ENCODE measurements around the gene HIGD1C.
"Not testable (repeated sequence)": the region's sequence is repeated elsewhere in the genome, so short reads cannot be mapped to it uniquely, and the experiment has no call there.

HIGD1C gene

DNA sequence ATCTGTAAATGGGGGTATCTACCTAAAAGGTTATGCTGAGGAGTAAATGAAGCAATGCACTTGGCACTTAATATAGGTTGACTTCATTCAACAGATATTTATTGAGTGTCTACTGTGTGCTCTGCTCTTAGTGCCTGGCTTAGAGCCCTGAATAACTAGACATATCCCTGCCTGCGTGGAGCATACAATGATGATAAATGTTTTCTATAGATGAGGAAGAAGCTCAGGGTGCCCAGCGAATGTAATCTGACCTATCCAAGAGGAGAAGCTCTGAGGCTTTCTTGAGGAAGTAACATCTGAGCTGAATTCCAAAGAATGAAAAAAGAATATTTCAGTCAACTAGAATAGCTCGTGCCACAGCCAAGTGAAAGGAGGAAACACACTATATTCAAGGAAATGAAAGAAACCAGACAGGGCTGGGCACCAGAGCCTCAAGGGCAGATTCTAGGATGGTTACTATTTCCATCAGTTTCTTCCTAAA, 17.9 kb upstream of the HIGD1C start:
- DNase-seq, result no peak

DNA sequence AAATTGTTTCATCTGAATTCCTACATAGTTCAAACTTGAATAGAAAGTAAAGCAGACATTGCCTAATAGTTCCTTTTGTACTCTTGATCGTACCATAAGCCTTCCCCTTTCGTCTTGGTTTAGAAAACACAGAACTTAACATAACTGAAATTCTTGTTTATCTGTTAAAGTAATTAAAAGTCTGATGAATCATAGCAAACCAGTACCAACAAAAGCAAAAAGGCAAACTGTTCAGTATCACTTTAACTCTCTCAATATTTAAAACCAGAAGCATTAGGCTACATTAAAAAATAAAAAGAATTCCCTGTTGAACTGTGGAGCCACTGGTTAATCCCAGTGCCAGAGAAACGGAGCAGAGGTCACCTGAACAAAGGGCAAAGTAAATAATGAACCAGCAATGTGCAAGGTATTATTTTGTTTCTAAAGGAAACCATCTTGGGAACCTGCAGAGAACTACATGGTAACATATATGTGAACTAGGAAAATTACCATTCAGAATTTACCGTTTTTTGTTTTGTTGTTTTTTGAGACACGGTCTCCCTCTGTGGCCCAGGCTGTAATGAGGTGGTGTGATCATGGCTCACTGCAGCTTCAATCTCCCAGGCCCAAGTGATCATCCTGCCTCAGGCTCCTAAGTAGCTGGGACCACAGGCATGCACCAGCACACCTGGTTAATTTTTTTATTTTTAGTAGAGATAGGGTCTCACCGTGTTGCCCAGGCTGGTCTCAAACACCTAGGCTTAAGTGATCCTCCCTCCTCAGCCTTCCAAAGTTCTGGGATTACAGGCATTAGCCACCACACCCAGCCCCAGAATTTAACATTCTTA, 17.1 kb upstream of the HIGD1C start:
- DNase-seq, result no peak

DNA sequence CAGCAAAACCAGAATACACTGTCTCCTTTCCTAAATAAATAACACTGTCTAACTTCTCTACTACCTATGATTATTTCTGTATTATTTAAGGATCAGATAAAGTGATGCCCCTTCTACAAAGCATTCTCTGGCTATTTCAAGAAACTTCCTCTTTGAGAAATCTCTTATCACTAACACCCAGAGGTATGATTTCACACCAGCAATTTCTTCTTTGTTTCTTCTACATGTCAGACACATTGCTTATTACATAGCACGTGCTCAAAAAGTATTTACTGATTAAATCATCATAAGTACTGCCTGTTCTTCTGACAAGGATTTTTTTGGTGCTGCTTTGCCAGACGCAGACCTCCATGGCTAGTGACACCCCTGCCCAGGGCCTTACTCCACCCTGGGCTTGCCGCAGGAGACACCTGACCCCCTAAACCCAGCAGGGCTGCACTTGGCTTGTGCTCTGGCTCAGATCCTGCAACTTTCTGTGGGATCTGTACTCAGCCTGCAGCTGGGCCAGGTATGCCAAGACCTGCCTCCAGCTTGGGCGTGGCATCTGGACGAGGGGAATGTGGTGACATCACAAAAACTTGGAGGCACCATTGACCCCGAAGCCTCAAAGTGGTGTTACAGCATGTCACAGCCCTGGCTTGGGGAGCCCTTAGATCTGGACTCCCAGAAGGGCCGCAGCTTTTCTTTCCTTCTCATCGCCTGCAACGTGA, 15.4 kb upstream of the HIGD1C start:
- no peak for DNase-seq

DNA sequence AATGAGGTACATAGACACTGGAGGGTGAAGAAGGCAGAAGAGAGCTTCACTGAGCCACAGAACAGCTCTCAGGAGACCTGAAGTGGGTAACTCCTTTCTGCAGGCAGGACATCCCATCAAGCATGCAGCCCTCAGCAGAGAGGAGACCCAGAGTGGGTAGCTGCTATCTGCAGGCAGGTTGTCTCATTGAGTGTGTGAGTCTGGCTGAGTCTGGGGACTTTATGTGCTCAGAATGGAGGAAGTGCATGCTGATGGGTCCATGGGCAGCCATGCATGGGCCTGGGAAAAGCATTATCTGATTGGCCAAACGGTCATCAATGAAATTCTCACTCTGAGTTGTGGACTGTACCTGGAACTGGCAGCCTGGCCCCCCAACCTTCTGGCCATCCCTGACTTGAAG, 14.7 kb upstream of the HIGD1C start:
- DNase-seq, result no peak

DNA sequence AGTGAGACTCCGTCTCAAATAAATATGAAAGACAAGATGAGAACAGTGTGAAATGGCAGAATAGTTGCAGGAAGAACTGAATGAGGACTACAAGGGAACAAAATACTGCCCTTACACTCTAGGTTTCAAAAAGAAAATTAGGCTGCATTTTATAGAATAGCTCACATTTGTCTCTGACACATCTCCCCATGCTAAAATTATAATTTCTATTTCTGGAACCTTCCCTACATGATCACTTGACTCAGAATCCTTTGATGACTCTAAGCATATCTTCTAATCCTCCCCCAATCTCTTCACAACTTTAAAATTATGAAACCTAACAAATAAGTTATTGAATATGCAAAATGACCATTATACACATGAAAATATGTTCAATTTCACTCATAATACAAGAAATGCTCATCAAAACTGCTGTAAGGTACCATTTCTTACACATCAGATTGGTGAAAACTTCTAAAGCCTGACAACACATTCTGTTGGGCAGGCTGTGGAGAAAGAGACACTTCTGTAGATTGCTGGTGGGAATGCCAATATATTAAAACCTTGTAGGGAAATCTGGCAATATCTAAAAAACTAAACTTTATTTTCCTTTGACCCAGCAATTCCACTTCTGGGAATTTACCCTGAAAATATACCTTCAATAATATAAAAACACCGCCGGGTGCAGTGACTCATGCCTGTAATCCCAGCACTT, 4.3 kb upstream of the HIGD1C start:
- no peak for DNase-seq

DNA sequence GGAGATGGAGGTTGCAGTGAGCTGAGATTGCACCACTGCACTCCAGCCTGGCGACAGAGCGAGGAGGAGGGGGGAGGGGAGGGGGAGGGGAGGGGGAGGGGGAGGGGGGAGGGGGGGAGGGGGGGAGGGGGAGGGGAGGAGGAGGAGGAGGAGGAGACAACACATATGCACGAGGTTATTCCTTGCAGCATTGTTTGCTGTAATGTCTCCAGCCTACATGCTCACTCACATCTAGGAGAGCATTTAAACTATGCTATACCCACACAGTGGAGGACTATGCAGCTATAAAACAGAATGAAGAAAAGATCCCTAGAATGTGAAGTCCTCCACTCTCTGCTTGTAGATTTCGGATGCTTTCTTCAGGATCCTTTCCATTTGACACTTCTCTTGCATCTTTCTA, 3.5 kb upstream of the HIGD1C start:
- no peak for DNase-seq

DNA sequence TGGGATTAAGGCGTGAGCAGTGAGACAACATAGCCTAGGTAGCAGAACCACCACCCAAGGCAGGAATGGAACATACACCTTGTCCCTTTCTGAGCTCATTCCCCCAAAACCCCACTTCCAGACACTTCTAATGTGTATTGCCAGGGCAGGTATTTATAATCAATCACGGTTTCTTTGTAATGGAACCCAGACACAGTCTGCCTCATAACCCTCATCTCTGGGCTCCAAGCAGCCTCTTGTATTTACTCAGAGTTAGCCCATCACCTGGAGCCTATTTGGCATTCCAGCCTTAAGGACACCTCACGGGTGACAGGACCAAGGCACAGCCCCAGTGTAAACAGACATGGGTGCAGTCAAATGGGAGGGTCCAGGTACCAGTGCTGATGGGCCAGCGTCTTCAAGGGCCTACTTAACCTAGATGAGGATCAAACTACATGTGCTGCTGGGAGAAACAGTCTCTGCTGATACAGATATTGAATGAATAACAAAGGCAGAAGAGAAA, 2.5 kb upstream of the HIGD1C start:
- DNase-seq, result no peak

DNA sequence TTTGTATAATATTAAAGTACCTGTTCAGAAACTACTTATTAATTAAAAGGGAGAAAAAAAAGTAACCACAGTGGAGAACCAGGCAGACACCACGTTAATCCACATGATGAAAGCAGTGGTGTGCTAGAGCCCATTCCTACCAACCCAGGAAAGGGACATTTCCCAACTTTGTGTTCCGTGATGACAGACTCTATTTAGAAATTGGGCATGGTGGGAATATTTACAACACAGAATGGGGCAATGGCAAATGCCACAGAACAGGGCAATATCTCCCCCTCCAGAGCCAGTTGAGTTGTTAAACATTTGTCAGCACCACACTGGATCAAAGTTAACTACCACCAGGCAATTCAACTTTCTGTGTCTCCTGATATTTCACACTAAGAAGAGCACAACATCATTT, 1.2 kb upstream of the HIGD1C start:
- DNase-seq, result no peak

DNA sequence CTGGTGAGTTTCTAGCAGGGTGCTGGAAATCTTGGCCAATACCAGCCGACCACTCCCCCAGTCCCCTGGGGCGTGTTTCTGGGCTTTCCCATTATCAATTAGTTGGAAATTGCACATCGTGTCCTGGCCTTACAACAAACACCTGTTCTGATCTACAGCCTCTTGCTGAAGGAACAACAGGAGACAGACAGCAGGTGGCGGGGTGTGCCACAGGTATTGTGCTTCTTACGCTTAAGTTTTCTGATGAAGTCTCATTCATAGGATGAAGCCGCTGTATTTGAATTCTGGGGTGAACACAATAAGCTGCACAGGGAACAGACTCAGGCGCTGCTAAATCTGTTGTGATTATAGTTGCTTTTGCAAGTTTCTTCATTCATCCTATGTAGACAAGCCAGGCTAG, 703 bp downstream of the HIGD1C start:
- no peak for DNase-seq

DNA sequence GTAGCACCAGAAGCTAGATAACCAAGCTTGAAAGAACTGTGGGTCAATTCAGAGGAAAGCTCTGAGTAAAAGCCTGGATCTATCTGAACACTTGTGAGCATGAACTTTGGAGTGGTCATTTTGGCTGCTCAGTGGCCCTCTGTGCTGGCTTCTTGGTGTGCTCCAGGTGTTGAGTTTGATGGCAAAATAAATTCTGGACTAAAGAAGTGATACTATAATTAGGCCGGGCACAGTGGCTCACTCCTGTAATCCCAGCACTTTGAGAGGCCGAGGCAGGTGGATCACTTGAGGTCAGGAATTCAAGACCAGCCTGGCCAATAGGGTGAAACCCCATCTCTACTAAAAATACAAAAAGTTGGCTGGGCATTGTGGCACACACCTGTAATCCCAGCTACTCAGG, 2.4 kb downstream of the HIGD1C start:
- not testable (repeated sequence) for DNase-seq

DNA sequence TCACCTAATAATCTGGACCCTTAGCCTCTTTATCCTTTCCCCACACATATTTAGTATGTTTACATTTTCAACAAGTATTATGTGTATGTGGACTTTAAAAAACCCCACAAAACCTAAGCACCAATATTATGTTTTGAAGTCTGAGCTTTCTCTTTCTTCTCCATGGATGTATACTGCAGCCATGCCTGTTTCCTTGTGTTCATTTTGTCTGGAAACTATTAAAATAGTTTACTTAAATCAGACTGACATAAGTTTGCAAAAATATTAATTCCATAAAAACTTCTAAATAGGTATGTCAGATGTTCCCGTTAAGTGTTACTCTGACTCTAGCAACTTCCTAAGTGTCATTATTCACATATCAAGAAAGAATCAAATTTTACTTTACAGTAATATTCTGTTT, 2.9 kb downstream of the HIGD1C start:
- DNase-seq, result no peak

DNA sequence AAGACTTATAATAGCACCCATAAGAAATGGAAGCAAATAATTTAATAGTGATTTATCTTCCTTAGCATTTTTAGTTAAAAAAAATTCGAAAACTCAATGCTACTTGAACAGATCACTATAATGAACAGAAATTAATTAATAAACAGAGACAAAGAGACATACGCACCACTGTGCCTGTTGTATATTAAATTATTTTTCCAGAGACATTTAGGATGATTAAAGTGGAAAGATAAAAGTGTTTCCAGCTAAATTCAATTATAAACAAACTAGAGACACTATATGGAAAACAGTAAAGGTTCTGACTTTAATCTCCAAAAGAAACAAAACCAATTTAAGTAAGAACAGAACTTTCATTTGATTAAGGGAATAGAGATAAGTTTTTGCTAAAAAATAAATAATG, 3.4 kb downstream of the HIGD1C start:
- no peak for DNase-seq

DNA sequence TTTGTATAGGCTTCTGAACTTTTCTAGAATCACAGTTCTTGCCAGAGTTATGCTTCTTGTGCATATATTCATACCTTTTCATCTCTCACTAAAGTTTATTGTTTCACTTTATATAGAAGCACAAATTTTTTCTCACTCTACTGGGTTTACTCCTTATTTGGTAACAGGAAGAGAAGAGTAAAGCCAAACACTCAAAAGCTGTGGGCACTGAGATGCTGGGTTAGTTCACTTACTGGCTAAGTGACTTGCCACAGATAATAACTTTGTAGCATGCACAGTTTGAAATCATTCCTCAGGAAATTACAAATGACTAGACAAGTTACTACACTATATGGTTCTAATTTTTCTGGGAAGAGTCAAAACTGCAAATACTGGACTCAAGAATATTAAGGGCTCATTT, 7.8 kb downstream of the HIGD1C start:
- DNase-seq, result no peak

DNA sequence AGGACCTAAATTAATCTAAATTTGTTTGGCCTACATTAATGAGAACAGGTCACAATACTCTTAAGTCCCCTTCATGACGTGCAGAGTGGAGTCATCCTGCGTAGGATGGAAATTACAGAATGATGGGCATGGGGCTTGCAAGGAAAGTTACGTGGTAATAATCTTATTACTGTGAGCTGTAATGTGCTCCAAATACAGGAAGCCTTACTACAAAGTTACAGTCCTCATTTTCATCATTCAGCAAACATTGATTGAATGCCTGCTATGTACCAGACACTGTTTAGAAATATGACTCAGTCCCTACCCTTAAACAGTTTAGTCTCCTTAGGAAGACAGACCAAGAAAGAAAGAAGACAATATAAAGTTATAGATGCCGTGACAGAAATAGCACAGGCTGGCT, 9.4 kb downstream of the HIGD1C start:
- no peak for DNase-seq

DNA sequence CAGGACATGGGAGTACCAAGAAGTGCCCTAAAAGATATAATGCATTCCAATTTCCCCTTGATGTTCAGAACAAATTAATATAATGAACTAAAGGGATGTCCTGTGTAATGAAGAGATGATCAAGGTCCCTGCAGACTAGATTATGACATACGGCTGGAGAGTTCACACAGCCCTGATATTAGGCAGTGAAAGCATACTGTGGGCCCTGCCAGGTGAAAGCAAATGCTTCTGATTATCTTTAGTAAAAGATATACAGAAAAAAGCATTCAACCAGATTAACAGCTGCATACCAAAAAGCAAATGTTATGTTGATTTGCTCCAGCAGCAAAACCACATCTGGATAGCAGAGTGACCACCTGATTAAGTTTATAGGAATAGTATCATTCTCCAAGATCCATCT, 12.1 kb downstream of the HIGD1C start:
- no peak for DNase-seq

DNA sequence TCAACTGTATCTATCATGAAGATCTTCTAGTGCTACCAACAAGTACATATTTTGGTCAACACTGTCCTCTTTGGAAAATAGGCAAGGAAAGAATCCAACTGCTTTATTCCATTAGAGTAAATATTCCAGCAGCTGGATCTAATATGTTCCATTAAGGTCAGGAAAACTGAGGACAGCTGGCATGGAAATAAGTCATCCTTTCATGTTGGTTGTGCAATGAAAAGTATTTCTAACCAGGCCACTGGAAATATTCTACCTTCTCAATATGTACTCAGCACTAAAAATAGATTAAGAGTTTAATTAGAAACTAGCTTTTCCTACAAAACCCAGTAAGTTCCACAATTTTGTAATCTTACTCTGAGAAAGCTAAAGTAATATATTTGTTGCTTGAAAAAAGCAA, 19.6 kb downstream of the HIGD1C start:
- DNase-seq, result no peak

DNA sequence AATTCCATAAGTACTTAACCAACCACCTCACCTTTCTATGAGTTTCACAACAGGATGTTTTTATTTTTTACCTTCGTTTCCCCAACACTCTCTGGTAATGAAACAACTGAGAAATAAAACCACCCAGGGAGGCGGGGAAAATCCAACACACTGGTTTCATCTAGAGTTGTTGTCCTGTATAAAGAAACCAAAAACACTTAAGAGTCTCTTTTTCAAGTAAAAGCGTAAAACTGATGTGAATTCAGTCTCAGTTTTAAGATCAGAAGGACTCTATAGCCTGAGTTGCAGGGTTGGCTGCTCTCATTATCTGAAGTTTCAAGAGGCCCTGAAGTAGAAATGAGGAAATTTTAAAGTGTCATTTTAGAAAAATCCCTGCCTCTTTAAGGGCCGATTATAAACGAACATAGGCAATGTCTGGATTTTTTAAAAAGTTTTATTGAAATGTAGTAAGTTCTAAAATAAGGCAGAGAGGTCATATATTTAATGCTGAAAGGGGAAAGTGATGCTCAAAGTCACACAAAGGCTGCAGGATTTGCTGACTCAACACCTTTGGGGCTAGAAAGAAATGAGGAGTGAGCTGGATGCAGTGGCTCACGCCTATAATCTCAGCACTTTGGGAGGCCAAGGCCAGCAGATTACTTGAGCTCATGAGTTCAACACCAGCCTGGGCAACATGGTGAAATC, 27.2 kb downstream of the HIGD1C start:
- no peak for DNase-seq

DNA sequence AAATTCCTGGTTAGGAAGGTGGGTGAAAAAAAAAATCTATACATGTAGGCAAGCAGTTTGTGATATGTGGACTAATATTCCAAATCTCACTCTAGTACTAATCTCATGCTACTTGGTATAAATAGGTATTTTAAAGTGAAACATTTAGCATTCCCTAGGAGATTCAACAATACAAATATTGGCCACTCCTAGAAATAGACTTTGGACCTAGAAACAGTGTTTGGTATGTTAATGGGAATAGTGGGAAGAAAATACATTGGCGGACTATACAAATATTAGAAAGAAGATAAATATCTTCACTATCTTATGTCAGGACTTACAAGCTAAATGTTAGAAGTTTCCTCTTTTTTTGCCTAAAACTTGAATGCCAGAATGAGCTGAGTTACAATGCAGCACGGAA, 28.2 kb downstream of the HIGD1C start:
- no peak for DNase-seq

DNA sequence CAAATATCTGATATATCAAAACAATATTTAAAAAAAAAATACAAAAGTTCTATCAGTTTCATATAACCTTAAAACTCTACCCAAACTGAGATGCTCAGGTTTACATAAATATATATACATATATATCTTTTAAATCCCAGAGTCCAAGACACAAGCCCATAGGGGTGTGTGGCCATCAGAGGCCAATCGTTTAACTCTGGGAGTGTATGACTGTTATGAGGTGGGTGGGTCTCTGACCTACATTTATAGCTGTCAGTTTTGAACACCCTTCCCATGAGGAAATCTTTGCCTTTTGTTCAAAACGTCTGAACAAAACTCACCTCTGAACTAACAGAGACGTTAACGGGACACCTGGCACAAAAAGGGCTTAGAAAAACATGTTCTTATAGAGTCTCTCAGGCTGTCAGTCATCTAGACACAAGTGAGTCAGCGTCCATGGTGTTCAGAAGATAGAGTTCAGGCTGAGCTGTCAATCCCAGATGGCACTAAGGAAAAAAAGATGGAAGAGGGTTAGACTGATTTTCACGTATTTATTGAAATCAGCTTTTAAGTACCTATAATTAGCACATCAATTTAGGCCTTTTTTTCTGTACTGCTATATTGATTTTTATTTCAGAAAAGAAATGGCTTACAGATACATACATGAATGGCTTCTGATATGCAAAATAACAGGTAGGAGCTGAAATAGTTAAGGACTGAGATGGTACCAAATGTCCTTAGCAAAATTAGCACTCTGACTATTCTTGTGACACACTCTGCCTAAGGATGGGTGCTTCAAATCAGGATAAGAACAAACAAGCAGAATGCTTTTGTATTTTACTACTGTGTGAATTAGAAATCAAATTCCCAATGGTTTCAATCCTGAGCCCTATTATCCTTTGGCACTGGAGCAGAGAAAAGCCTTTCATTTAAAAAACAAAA, 29.2 kb downstream of the HIGD1C start:
- no peak for DNase-seq

DNA sequence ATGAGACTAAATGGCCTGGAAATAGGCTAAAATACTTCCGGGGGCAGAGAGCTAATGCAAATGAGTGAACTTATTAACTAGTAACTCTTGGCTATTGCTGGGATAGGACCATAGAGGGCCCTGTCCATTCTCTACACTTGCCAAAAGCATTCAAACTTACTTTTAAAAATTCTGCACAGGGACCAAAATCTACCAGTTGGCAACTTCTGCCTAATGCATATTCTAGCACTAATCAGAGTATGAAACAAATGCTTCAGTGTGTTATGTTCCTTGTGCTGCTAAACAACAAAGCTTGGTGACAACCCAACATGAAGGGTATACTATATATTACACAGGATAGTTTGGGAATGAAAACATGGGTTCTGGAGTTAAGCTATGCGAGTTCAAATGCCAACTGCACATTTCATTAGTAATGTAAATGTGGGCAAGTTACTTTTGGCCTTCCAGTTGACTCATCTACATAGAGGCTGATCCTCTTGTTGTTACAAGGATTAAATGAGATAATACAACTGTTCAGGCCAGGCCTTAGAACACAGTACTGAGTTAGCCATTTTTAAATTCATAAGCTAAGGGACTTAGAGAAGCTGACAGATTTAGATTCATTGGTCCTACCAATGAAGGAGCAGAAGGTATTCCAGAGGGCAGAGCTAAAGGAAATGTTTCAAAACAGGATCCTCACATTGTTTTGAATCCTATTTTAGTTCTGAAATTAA, 32.4 kb downstream of the HIGD1C start:
- no peak for DNase-seq

DNA sequence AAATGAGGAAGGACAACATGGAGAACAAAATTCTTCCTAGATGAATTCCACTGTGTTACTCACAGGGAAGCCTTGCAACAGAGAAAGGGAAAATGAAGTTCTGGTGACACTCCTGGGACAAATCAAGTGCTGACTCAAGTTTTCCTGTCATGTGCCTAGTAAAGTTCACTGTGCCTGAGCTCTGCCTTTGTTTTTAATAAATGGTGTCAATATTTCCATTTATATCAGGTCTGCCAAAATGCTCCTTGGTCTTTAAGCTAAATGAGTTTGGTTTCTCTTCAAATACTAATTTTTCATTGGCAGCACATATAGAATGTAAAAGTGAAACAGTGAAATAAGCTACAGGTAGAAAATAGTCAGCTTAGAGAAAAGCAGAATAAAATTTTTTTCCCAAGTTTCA, 33.0 kb downstream of the HIGD1C start:
- DNase-seq, result no peak
